GM19468 (cell line): Measurements from ENCODE around the gene OR7A10.

Experiments
- ATAC-seq: cut with Tn5 transposase; IDR thresholded peaks from one replicate; pipeline ENCODE4 v1.9.1; 2021; ENCODE audit warnings: mild to moderate bottlenecking, moderate library complexity, moderate number of reproducible peaks; ENCODE audit not compliant: unreplicated experiment; ENCODE audit errors: extremely low read depth

OR7A10 gene

DNA sequence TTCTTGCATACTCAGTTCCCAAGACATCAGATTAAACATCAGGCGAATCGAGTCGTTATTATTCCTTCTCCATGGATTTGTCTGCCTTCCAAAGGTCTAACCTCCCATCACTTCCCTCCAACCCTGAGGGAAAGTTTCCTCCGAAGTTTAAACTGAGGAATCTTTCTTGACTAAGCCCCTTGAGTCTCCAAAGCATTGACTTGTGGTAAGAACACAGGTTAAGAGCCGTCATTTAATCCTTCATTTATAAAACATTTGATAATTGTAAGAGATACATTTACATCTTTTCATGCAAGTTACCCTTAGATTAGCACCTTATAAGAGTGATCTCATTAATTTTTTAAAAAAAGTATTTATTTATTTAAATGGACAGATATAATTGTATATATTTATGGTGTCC is at the start of gene OR7A10:
Gene OR7A10, minus strand, starts transcription at position 101 of the 400 bp plus-strand sequence. CDS start 7,045 bp downstream, outside the sequence.
- ATAC-seq = no peak

DNA sequence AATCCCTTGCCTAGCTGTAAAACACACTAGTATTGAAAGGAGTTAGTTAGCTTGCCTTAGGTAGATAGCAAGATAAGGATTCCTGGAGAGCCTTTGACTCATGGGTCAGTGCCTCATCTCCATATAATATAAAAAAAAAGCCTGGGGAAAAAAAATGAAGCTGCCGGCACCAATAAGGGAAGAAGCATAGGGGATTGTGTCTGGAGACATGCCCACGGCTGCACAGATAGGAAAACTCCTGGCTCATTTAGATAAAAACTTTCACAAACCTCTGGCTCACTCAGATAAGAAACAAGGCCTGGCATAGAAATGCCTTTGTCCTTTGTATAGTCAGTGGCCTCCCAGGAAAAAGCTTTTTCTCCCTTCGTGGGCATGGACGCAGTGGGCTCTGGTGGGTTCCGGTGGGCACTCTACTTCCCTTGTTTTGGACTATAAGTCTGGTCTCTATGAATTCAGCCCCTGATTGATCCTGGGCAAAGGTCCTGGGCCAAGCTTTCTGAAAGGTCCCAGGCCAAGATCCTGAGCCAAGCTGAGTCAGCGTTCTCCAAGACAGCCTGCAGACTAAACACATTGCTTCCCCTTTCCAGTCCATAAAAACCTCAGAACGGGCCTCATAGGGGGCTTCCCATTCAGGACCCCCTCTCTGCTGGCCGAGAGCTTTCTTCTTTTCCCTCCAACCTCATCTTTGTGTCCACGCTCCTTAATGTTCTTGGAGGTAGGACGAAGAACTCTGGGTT is 42.1 kb upstream of the OR7A10 start:
- no peak for ATAC-seq

- no peak for ATAC-seq
Observed at GRCh38 chr19:14889994-14890642, 41.4 kb upstream of the OR7A10 start.

- no peak for ATAC-seq
Observed at GRCh38 chr19:14886032-14886431, 37.3 kb upstream of the OR7A10 start, which contains the start of gene OR7A17. Gene OR7A17 (minus strand): TSS chr19:14886132. CDS start chr19:14881355, 4,777 bp downstream.

GRCh38 chr19:14871619-14872230 is 23.0 kb upstream of the OR7A10 start:
- ATAC-seq = no peak

DNA sequence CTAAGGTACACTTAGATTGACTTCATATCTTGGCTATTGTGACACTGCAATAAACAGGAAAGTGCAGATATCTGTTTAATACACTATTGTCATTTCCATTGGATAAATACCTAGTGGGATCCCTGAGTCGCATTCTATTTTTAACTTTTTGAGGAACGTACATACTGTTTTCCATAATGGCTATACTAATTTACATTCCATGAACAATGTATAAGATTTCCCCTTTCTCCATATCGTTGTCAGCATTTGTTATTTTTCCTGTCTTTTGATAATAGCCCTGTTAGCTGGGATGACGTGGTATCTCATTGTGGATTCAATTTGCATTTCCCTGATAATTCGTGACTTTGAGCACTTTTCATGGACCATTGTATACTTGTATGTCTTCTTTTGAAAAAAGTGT is 19.8 kb upstream of the OR7A10 start:
- ATAC-seq = no peak

DNA sequence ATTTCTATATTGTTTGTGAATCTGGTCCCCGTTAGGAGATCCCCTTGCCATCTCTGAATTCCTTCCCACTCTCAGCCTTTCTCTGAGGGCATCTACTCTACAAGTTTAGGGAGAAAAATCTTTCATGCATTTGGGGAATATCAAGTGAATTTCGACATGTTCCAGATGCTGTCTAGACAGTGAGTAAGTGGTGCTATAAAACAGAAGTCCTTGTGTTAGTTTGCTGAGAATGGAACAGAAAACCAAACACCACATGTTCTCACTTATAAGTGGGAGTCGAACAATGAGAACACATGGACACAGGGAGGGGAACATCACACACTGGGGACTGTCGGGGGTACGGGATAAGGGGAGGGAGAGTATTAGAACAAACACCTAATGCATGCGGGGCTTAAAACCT is 5.1 kb downstream of the OR7A10 start:
- no peak for ATAC-seq

GRCh38 chr19:14843169-14843568 is 5.6 kb downstream of the OR7A10 start:
- no peak for ATAC-seq

DNA sequence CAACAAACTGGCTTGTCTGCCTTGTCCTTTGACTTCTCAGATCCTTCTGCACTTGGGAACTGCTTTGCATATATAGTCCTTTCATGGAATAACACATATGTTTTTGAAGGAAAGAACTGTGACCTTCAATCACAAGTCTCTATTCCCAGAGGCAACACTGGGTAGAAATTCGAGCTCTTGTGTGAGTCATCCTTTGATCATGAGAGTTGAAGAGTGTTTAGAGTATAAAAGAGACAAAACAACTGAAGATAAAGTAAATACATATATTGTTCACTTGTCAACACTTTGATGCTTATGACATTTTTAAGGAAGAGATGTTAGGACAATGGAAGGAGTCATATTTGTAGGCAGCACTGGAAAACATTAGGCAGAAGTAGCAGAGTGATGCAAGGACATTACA is 8.5 kb downstream of the OR7A10 start:
- no peak for ATAC-seq

DNA sequence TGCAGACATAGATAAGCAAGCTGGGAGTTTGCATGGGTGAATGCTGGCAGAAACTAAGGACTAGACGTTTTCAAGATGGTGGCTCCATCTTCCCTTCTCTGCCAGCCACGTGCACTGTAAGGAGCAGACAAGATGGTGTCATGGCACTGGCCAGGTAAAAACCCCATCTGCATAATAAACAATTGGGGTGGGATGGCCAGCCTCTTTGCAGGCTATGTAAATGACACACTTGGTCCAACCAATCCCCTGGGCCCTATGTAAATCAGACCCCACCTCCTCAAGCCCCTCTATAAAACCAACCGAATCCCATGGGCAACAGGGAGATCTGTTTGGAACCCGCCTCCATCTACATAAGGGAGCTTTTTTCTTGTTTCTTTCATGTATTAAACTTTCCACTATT is 11.3 kb downstream of the OR7A10 start:
- ATAC-seq = no peak

- ATAC-seq = no peak
Observed at GRCh38 chr19:14835011-14835410, 13.7 kb downstream of the OR7A10 start, which contains the start of the genes OR7A5 and OR7C1. Gene OR7A5 (minus strand): TSS chr19:14835185. CDS start chr19:14828241, 6,944 bp downstream. Gene OR7C1 (minus strand): TSS chr19:14835185. CDS start chr19:14800136, 35,049 bp downstream.

DNA sequence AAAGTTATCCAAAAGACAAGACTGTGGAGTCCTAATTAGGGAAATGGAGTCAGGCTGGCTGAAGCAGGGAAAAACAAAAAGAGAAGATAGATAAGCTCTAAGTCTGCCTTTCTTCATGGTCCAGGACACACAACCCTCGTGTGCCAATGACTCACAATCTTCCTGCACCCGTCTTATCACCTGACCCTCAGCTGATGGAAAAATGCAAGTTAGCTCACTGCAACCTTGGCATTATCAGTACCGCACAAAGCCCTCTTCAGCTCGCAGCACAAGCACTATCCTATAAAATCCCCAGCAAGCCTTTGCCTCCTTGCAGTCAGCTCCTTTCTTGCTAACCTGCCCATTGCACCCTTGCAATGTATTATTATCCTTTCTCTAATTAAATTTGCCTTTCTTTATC is 18.0 kb downstream of the OR7A10 start:
- no peak for ATAC-seq

DNA sequence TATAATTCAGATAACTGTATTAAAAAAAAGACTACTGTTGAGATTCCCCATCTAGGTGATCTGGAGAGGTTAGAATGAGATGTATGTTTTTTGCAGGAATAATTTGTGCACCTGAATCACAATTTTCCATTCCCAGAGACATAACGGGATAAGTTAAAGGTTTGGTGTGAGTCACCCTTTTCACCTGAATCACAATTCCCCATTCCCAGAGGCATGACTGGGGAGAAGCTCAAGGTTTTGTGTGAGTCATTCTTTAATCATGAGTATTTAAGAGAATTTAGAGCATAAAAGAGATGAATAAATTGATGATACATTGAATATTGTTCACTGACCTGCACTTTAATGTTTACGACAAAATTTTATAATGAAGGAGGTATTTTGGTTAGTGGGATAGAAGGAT is 22.7 kb downstream of the OR7A10 start:
- no peak for ATAC-seq

DNA sequence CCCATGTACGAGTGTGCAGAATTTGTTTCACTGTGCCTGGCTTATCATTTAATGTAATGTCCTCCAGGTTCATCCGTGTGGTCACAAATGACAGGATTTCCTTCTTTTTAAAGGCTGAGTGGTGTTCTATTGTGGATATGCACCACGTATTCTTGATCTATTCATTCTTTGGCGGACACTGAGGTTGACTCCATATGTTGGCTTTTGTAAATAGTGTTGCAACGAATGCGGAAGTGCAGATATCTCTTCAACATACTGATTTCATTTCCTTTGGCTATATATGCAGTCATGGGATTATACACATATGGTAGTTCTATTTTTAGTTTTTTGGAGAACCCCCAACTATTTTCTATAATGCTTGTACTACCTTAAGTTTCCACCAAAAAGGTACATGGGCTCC is 26.8 kb downstream of the OR7A10 start:
- ATAC-seq = no peak

DNA sequence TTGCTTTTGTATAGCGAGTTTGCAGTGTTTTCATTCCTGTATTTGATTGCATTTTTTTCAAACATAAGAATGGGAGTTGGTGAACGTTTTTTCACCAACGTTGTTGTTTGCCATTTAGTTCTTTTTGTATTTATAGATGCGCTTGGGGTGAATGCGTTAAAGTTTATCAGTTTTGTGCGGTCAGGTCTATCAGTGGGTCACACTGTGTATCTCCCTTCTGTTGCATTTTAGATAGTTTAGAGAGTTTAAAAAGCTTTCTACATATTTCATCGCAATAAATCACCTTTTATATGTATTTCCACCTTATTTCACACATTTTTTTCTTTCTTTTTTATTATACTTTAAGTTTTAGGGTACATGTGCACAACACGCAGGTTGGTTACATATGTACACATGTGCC is 30.1 kb downstream of the OR7A10 start:
- ATAC-seq = no peak

DNA sequence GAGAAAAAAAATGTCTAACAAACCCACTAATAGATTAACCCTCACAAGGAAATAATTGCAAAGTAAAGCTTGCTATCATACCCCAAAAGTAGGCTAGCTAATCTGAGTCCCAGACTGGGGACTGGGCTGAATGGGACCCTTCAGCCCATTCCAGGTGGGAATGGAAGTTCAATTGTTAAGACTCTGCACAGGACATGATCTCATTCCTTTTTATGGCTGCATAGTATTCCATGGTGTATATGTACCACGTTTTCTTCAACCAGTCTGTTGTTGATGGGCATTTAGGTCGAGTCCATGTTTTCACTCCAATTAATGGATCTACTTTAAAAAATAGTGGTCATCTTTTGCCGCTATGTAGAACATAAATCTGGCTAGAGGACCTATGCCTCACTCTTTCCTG is 31.7 kb downstream of the OR7A10 start:
- no peak for ATAC-seq

- ATAC-seq = no peak
Observed at GRCh38 chr19:14814982-14815652, 33.6 kb downstream of the OR7A10 start.

DNA sequence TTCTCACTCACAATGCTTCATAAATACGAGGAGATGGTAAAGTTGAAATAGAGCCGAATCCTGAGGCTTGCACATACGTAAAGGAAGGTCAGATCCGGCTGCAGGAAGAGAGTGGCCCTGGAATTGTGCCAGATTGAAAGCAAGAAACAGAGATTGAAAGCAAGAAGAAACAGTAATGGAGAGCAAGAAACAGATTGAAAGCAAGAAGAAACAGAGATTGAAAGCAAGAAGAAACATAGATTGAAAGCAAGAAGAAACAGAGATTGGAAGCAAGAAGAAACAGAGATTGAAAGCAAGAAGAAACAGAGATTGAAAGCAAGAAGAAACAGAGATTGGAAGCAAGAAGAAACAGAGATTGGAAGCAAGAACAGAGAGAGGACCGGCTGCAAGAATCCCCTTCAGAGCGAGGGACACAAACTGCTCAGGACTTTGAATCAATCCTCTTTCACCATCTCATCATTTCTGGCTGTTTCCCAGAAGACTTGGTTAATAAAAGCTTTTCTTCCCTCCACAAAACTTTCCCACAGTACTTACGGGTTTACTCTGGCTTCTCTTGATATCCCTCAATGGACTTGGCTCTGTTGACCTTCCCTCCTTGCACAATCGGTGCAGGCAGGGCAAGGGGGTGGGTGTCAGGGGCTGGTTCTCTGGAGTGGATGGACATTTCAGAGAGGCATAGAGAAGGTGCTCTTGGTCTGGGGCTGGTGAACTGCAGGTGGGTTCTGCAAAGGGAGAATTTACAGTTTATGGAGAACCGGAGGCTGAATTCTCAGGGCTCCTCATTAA is 39.3 kb downstream of the OR7A10 start:
- ATAC-seq = no peak

DNA sequence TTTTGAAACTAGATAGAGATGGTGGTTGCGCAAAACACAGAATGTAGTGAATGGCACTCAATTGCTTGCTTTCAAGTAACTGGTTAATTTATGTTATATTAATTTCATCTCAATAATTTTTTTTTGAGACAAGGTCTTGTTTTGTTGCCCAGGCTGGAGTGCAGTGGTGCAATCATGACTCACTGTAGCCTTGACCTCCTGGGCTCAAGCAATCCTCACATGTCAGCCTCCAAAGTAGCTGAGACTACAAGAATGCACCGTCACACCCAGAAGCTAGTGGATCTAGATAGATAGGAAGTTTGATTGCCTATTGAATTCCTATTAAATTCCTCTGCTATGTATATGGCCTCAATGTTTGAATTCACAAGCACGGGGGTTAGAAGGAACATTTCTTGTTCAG is 44.0 kb downstream of the OR7A10 start:
- ATAC-seq = no peak

- ATAC-seq = no peak
Observed at GRCh38 chr19:14798760-14799159, 50.0 kb downstream of the OR7A10 start.
